ENCODE measurements around the gene KSR2.

- TF ChIP-seq CTCF (IDR thresholded peaks at IDR 0.05) = no peak
- TF ChIP-seq POLR2A (IDR thresholded peaks at IDR 0.05) = no peak
- TF ChIP-seq EP300 (IDR thresholded peaks at IDR 0.05) = no peak
These were observed 114.3 kb downstream of the KSR2 start for GRCh38 chr12:117854339-117855012.

Data from ovary (tissue), 3 donors.